G401.6 (cell line): Measurements from ENCODE around the gene CPEB2.

Experiments used
- FAIRE-seq: peaks from 2 replicates; lab custom pipeline; 2012; peaks lifted over from hg19 to GRCh38; lab: Jason Lieb, UNC

The CPEB2 gene

GRCh38 chr4:15010038-15010585 lies 7.8 kb downstream of the CPEB2 start:
- no peak for FAIRE-seq

DNA sequence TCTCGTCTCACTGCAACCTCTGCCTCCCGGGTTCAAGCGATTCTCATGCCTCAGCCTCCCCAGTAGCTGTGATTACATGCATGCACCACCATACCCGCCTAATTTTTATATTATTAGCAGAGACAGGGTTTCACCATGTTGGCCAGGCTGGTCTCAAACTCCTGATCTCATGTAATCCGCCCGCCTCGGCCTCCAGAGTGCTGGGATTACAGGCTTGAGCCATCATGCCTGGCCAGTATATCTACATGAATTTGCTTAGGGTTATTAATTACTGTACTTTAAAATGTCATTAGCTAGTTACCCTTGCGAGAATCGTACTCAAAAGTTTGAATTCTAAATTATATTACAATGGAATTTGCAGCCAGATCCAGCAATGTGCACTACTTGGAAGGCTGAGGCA lies 8.9 kb downstream of the CPEB2 start:
- no peak for FAIRE-seq

DNA sequence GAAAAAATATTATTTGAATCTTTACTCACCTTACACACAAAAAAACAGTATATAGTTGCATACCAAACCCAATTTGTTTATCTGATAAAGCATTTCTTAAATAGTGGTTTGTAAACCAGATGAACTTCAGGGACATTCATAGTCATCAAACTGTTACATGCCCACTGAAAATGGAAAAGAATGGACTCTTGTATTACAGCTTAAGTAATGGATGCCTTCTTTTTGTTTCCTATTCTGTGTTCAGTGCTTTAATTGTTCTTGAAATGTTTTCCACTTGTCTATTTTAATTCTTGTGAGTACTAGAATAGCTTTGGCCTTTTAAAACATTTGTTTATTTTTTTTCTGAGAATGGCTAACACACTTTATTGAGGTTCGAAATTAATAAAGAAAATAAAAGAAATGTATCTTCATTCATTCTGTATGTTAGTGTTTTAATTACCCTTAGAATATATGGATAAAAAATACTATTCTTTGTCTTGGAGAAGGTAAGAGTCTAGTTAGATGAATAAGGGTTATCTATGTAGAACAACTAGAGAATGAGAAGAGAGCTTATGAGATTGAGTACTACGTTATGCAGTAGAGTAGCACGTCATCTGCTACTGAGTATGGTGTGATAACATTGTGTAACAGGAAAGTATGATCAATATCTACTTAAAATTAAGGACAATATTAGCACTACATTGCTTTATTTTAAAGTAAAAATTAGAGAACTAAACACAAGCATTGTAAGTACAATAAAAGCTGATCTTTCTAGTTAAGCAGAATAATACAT lies 9.9 kb downstream of the CPEB2 start:
- FAIRE-seq = no peak

GRCh38 chr4:15013585-15013984 lies 11.3 kb downstream of the CPEB2 start:
- no peak for FAIRE-seq

- FAIRE-seq = no peak
Observed at GRCh38 chr4:15015170-15015569, 12.9 kb downstream of the CPEB2 start.

DNA sequence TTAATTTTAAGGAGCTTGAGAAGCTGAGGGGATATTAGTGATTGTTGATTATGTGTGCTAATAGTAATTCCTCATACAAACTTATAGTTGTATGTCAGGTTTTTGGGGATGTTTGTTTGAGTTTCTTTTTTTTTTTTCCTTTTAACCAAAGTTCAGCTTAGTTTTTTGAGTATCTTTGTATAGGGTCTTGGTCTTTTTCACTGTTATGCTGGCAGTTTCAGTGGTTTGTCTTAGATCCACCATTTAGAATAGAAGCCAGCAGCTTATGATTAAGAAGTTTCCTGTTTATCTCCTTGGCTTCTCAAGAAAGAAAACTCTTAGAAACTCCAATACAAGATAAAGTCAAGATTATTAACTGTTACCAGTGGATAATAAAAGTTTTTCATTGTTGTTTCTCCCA lies 16.1 kb downstream of the CPEB2 start:
- FAIRE-seq = no peak

DNA sequence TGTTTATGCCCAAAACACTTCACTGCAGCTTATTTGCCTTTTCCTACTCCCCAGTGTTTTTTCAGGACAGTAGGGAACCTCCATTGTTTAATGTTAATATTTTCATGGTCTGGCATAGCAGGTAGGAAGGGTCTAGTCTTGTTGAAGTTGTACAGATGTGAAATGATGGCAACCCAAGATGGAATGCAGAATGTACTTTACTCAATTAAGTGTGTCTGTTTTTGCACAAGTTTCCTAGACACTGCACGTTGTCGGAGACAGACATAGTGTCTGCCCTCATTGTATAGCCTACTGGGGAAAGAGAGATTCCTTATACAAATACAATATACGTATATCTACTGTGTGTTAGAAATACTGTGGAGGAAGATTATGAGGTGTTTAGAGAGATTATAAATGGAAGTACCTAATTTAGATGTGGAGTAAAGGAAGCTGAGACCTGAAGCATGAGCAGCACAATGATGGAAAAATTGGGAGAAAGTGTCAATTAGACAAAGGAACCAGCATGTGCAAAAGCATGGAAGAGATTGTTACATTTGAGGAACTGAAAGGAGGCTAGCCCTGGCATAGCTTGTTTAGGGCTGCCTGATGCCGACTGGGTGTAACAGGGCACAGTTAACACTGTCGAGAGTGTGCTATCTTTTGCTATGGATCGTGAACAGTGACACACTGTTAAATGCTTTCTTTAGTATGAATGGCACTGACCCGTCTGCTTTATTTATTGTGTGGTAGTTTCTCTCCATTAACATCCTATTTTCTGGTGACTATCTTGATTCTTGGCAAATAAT lies 18.4 kb downstream of the CPEB2 start:
- no peak for FAIRE-seq

DNA sequence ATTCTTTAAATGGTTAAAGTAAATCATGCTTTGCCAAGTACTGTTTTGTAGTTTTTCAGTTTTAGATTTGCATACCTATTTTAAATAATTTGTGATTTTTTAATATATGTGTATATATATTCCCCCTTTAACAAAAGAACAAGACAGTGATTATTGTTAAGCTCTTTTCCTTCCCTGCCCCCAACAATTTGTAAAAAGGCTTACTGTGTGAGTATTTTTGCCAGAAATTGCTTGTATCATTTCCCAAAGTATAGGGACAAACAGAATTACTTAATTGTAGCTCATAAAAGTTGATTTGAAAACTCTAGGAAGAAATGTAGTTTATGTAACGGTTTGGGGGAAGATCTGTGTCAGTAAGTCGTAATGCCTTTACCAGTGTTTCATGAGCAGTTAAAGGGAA lies 19.0 kb downstream of the CPEB2 start:
- FAIRE-seq = no peak

GRCh38 chr4:15021946-15022345 lies 19.7 kb downstream of the CPEB2 start:
- FAIRE-seq = no peak

DNA sequence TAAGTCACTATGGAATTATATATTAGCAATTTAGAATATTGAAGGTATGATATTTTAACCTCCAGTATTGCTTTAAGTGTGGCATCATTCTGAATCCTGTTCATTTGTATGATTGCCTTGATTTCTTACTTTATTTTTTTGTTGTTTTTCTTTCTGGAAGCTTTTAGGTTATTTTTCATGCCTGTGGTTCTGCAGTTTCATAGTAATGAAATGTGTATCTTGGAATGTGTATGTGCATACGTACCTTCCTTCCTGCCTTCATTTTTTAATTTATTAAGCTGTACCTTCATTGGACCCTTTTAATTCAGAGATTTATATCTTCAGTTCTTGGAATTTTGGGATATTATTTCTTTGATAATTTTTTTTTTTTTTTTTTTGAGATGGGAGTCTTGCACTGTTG lies 22.1 kb downstream of the CPEB2 start:
- FAIRE-seq = no peak

DNA sequence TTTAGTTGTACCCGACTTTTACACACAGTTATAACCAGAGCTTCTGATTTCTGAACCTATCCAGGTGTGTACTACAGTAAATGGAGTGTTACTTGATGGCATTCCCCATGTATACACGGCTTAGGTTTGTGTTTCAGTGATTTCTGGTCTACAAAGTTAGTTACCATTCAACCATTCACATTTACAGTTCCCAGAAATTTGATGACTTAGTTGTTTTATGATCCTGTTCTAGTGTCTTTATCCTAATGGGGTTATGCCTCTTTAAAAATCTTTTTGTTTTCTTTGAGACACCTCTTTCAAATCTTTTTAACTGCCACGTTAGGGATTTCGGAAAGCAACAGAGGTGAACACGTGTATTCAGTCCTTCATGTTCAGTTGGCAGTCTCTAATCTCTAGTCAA lies 23.4 kb downstream of the CPEB2 start:
- FAIRE-seq = no peak

DNA sequence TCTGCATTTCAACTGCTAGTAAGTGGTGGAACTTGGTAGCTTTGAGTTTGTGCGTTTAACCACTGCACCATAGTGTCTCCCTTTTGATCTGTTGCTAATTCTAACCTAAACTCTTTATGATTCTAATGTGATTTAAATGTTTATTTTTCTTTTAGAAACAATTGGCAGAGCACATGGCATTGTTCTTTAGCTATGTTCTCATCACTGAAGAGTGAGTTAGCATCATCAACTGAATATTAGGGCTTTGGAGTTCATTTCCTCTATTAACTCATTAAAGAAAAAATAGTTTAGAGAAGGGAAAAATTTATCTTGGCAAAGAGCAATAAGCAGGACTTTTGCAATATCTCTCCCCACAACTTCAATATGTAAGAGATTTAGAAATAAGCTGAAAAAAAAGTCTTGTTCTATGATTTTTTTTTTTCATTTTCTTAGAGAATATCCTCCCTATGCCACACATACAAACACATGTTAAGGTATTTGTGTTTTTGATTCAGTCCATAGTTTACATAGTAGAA lies 25.7 kb downstream of the CPEB2 start:
- FAIRE-seq = no peak

DNA sequence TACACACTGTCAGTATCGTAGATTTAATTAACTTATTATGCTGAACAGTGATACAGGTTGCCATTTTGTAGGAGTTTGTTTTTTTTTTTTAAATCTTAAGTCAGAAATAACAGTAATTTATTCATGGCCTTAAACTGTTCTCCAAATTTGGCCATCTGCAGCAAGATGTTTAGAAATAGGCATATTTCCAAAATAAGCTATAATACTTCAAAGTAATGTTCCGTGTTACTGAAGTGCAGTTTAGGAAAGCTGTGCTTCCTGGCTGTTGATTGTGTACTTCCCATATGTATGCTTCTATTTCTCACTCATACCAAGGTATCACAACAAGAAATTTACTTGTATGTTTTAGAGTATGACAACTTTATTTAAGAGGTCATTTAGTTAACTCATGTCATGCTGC lies 28.9 kb downstream of the CPEB2 start:
- no peak for FAIRE-seq

GRCh38 chr4:15031993-15032675 lies 29.9 kb downstream of the CPEB2 start:
- FAIRE-seq = no peak

GRCh38 chr4:15034071-15034764 lies 31.9 kb downstream of the CPEB2 start:
- FAIRE-seq = no peak

DNA sequence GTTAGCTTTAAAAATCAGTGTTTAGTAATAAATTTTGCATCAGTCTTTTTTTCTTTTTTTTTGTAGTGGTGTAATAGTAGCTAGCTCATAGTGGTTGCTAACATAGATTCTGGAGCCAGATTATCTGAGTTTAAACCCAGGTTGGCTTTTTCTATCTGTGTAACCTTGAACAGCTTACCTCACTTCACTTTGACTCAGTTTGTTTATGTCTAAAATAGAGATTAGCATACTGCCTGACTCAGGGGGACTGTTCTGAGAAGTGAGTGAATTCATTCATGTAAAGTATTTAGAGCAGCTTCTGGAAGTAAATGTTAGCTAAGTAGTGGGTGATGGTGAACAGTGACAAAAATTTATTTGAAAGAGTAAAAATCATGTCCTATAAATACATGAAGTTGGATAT lies 32.9 kb downstream of the CPEB2 start:
- FAIRE-seq = no peak

DNA sequence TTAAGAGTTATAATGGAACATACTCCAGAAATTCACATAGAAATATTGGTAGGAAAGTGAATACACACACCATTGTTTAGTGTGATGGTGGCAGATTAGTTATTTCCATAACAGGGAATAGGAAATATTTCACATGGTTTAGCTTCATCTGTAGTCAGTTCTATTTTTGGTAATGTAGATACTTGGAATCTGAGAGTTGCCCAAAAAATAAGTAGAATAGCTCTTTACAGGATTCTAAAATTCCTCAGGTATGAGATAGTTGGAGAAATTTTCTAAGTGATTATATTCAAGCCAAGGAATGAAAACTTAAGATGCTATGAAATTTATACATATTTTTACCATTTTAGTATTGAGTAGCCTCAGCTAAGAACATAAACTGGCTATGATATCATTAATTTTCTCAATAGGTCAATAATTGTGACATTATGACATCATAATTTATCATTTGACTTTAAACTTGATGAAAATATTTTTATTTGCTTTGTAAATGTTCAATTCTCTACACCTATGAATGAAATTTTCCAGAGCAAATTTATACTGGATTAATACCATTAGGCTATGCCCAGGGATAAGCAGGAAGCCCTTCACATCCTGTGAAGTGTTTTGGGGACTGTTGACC lies 35.8 kb downstream of the CPEB2 start:
- FAIRE-seq = no peak

GRCh38 chr4:15040916-15041463 lies 38.7 kb downstream of the CPEB2 start:
- FAIRE-seq = no peak

- FAIRE-seq = no peak
Observed at GRCh38 chr4:15042529-15043167, 40.4 kb downstream of the CPEB2 start.

DNA sequence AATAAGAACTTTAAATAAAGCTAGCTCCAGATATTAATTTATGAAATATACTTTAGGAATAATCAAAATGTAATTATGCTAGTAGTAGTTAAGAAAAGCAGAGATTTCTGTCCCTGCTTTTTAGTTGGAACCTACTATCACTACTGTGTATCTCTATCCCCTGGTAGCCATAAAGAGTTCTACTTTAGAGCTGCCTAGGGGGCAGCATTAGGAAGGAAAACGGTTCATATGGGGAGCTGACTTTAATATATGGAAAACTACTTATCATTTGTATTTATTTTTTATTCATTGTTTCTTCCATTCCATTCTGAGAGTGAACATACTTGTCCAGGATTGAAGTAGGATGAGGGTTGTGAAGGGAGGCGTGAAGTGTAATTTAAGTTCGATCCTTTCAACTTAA lies 40.9 kb downstream of the CPEB2 start:
- no peak for FAIRE-seq

GRCh38 chr4:15043922-15044321 lies 41.6 kb downstream of the CPEB2 start:
- FAIRE-seq = no peak
